ENCODE data around the gene SCRT2.
"Not testable (repeated sequence)": the region's sequence is repeated elsewhere in the genome, so short reads cannot be mapped to it uniquely, and the experiment has no call there.

SCRT2 gene

GRCh38 chr20:650954-651353 lies 24.6 kb downstream of the SCRT2 start:
- FAIRE-seq, result no peak

DNA sequence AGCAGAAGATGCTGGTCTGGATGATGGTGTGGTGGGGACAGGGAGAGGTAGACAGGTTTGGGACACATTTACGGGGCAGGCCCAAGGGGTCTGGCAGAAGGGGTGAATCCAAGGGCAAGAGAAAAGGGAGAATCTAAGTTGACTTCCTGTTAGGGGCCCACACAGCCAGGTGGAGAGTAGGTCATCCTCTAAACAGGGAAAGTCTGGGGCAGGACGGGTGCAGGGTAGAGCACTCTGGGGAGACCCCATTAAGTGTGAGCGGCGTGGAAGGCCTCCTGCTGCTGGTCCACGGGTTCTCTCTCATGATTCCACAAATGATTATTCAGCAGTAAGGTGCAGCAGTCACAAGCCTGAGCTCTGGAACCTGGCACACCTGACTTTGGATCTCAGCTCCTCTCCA lies 25.3 kb downstream of the SCRT2 start:
- no peak for FAIRE-seq

DNA sequence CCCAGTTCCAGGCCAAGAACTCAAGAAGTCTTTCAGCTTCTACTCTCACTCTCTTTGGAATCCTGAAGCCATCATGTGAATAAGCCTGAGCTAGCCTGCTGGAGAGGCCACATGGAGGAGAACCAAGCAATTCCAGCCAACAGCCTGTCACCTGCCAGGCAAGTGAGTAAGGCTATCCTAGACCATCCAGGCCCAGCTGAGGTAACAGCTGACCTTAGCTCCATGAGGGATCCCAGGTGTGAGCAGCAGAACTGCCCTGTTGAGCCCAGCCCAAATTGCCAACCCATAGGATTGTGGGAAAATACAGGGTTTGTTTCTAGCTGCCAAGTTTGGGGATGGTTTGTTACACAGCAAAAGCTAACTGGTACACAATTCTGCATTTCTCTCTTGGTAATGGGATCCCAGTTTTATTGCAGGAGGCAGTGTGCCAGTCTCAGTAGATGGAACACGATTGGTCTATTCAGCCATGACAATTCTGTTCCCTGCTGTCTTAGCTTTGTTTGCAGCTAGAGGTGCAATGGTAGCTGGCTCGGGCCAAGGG lies 28.1 kb downstream of the SCRT2 start:
- FAIRE-seq, result no peak

DNA sequence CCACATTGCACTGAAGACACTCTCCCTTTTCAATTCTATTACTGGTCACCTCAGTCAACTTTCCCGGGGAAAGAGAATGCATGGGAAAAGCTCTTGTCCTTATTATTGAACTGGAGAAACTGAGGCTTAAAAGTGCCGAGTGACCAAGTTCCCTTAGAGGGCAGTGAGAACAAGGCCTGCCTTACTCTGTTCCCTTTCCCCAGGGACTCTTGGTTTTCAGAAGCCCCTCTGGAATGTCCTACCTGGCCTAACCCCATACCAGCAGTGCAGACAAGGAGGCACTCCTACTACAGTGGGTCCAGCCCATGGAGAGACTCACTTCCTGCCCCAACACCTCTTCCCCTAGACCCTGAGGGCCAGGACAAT lies 28.8 kb downstream of the SCRT2 start:
- FAIRE-seq, result no peak

GRCh38 chr20:646107-646867 lies 29.3 kb downstream of the SCRT2 start:
- no peak for FAIRE-seq

GRCh38 chr20:645318-646106 lies 30.1 kb downstream of the SCRT2 start:
- peak; percentile 49 for FAIRE-seq

DNA sequence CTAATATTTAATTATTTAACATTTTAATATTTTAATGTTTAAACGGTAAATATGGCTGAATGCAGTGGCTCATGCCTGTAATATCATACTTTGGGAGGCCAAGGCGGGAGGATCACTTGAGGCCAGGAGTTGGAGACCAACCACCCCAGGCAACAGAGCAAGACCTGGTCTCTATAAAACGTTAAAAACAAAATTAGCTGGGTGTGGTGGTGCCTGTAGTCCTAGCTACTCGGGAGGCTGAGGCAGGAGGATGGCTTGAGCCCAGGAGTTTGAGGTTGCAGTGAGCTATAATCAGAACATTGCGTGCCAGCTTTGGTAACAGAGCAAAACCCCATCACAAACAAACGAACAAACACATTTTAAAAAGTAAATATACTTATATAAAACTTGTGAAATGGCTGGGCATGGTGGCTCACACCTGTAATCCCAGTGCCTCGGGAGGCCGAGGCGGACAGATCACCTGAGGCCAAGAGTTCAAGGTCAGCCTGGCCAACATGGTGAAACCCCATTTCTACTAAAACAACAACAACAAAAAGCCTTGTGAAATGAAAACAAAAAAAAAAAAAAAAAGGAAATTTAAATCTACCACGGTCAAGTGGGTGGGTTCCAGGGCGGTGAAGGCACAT lies 30.8 kb downstream of the SCRT2 start:
- FAIRE-seq, result no peak

GRCh38 chr20:642398-643174 lies 33.0 kb downstream of the SCRT2 start:
- no peak for FAIRE-seq

GRCh38 chr20:642013-642397 lies 33.6 kb downstream of the SCRT2 start:
- FAIRE-seq, result not testable (repeated sequence)

DNA sequence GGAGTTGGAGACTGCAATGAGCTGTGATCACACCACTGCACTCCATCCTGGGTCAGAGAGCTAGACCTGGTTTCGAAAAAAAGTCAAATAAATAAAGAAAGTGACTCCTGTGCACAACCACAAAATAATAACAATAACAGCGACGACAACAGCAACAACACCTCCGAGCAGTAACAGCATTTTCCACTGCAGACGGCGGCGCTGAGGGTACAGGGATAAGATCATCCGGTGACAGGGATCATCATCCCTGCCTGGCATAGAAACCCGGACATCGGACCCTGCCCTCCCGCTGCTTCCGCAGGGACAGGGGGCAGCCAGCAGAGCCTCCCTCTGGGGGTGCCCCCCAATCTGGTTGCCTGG lies 34.1 kb downstream of the SCRT2 start:
- FAIRE-seq, result no peak

DNA sequence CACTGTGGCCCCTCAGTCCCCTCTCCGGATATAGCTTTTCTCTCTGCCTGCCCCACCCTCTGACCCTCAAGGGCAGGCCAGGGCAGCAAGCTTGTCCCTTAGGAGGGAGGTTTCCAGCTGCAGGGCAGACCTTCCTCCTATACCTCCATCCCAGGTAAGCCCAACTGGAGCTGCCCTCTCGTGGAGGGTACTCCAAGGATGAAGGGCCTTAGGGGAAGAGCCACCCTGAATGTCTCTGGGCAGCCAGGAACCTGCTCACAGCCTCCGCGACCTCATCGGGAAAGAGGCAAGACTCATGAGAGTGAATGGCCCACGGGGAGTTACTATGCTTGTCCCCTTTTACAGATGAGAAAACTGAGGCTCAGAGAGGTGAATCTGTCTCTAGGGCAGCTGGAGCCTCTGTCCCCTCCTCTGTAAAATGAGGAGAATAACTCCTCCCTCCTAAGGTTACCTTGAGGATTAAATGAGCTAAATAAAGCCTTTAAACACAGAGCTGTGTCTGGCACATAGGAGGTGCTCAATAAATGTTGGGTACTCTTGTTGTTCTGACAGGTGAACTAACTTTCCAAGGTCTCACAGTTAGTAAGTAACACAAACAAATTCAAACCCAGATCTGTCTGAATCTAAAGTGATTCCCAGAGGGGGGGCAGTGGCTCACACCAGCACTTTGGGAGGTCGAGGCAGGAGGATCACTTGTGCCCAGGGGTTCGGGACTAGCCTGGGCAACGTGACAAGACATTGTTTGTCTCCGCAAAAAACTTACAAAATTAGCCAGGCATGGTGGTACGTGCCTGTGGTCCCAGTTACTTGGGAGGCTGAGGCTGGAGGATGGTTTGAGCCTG lies 34.7 kb downstream of the SCRT2 start:
- no peak for FAIRE-seq

DNA sequence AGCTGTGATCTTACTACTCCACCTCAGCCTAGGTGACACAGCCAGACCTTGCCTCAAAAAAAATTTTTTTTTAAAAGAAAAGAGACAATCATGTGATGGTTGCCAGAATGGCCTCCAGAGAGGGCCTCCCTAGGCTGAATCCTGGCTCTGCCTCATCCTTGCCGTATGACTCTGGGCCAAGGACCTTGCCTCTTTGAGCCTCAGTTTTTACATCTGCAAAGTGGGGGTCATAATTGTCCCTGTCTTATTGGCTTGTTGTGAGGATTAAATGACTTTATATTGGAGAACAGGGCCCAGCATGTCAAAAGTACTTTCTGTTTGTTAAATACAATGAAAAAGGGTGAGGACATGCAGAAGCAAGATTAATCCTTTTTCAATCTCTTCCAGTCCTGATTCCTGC lies 37.0 kb downstream of the SCRT2 start:
- no peak for FAIRE-seq

DNA sequence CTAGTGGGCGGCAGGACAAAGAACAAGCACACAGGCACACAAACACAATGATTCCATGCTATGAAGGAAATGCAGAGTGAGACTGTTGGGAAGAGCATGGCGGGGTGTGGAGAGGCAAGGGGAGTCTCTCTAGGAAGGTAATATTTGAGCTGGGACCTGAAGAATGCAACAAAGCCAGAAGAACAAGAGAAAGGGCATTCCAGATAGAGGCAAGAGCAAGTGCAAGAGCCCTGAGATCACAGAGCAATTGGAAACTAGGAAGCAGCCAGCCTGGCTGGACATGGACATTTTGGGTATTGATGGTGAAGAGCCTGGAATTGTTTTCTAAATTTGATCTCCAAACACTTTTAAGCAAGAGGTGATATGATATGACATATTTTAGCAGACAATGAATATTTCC lies 38.0 kb downstream of the SCRT2 start:
- FAIRE-seq, result no peak

DNA sequence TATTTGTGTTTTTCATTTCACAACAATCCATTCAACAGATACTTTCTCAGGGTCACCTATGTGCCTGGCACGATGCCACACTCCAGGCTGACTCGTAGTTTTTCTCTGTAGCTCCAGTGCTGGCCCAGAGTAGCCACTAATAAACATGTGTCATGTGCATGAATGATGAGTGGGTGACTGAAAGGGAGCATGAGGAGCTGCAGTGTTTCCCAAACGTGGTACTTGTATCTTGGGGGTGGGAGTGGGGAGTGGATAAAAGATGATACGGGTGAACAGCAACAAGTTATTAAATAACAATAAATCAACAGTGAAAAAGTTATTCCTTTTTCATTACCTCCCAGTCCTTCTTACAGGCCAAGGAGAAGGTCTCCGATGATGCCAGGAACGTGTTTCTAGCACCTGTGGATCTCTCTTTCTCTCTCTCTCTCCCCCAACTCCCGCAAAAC lies 39.7 kb downstream of the SCRT2 start:
- no peak for FAIRE-seq

GRCh38 chr20:635028-635892 lies 40.3 kb downstream of the SCRT2 start:
- FAIRE-seq, result no peak

- FAIRE-seq, result no peak
Measured at GRCh38 chr20:634148-634925, 41.3 kb downstream of the SCRT2 start.

GRCh38 chr20:631101-631500 lies 44.5 kb downstream of the SCRT2 start:
- no peak for FAIRE-seq

- FAIRE-seq, result no peak
Measured at GRCh38 chr20:626579-626978, 49.0 kb downstream of the SCRT2 start.

DNA sequence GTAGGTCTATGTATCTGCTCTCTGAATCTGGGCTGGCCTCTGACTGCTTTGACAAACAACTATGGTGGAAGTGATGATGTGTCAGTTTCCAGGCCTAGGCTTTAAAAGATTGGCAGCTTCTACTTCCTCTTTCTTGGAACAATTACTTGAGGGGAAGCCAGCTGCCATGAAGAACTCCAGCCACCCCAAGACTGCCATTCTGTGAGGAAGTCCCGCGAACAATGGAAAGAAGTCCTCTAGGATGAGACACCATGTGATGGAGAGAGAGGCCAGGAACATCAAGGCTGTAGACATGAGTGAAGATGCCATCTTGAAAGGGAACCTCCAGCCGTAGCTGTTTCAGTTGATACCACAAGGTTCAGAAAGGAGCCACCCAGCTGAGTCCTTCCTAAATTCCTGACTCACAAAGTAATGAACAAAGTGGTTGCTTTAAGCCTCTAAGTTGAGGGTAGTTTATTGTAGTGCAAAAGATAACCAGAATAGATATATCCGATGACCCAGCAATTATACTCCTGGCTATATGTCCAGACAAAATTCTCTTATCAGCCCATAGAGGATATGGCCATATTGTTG lies 50.2 kb downstream of the SCRT2 start:
- no peak for FAIRE-seq

DNA sequence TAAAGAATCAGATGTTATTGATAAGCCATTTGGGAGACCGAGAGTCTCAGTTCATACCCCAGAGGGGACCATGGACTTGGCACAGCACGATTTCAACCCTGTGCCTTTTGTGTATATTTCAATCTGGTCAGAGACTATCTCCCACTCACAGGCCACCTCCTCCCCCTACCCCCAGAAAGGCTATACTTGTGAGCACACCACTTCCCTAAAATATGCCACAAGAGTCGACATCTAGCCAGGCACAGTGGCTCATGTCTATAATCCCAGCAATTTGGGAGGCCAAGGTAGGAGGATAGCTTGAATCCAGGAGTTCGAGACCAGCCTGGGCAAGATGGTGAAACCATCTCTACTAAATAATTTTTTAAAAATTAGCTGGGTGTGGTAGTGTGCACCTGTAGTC lies 51.9 kb downstream of the SCRT2 start:
- no peak for FAIRE-seq
